Erythroblast (primary cell): Measurements from ENCODE around the gene NWD2.

Experiments used
- GATA1 ChIP-seq: IDR thresholded peaks from 2 replicates; pipeline ENCODE4 v1.6.1; 2011; ENCODE audit warnings: low read depth, mild to moderate bottlenecking, control low read depth, low read length, moderate library complexity
- POLR2A ChIP-seq: IDR thresholded peaks from 2 replicates; pipeline ENCODE4 v1.6.1; 2011; ENCODE audit warnings: mild to moderate bottlenecking, low read length

DNA sequence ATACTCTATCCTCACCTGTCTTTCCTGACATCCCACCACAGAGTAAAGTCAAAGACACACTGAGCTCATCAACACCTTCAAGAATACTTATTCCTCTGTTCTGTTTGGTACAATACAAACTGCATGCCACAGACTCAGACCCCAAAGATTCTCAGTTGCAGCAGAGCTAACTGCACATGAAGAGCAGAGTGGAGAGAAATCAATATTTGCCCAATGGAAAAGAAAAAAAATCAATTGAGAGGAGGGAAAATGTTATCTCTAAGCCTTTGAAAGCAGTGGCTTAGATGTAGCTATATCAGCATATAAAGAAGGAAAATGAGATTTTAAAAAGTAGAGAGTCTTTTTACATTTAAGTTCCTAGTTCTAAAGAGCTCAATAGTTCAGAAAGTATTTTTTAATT is 180.2 kb downstream of the NWD2 start:
- TF ChIP-seq POLR2A (no peak), GATA1 (no peak)
